Endothelial cell of umbilical vein (primary cell): Measurements from ENCODE around the gene EGR1. TPM values are rescaled to one million over a fixed set of nuclear protein-coding genes. Genes with fewer than 3 reads are reported as not detected.
A peak's percentile ranks its signal among the peaks of the same experiment; 100 is the strongest.

ENCODE experiments used
- BruUV-seq: library from RNA; stranded (reverse); fragments of 400-500 nt; replicated peaks from 2 replicates; lab custom pipeline; 2021; lab: Mats Ljungman, UMichigan
- CTCF ChIA-PET: fragments of 300-600, 350-600 bp; sonication (Branson Sonifier 250); formaldehyde crosslinking; loops from one replicate; lab custom pipeline; 2021; ENCODE audit warnings: antibody characterized with exemption, inconsistent platforms; lab: Charles Lee
- POLR2A ChIA-PET: fragments of 300-600, 350-600 bp; sonication (Branson Sonifier 250); formaldehyde crosslinking; loops from one replicate; lab custom pipeline; 2021; ENCODE audit warnings: antibody characterized with exemption, inconsistent platforms; lab: Charles Lee
- DNase-seq: peaks from one replicate; pipeline ENCODE4 v3.0.0-alpha.2; 2011; ENCODE audit warnings: low read depth, low spot score
- FAIRE-seq: peaks from 2 replicates; lab custom pipeline; 2011; peaks lifted over from hg19 to GRCh38; lab: Jason Lieb, UNC
- H2AFZ ChIP-seq: 2 replicates; pipeline ENCODE4 v1.6.0; 2012; ENCODE audit warnings: low read depth, low read length, control low read depth, inconsistent platforms
- H3K27ac ChIP-seq: 2 replicates; pipeline ENCODE4 v1.5.1; 2011; ENCODE audit warnings: low read depth, mild to moderate bottlenecking, control low read depth, low read length, moderate library complexity; ENCODE audit not compliant: insufficient read depth
- H3K27me3 ChIP-seq, 2 experiments: 2 replicates each; pipeline versions ENCODE4 v1.6.0 to v1.6.1; 2011; ENCODE audit warnings: low read length in 2 of 2, mixed read lengths in 1 of 2; ENCODE audit not compliant: control insufficient read depth in 2 of 2, insufficient read depth in 2 of 2
- H3K36me3 ChIP-seq, 2 experiments: 2 replicates in 1 of 2; 3 replicates in 1 of 2; pipeline ENCODE4 v1.5.1; 2011; ENCODE audit warnings: low read length in 2 of 2, mild to moderate bottlenecking in 1 of 2, moderate library complexity in 1 of 2; ENCODE audit not compliant: control insufficient read depth in 2 of 2, insufficient read depth in 2 of 2; ENCODE audit errors: extremely low read depth in 1 of 2
- H3K4me1 ChIP-seq: 3 replicates; pipeline ENCODE4 v1.5.1; 2011; ENCODE audit warnings: mild to moderate bottlenecking, low read length; ENCODE audit not compliant: control insufficient read depth, insufficient read depth; ENCODE audit errors: extremely low read depth
- H3K4me2 ChIP-seq: 2 replicates; pipeline ENCODE4 v1.6.1; 2011; ENCODE audit warnings: low read length, control low read depth, mixed read lengths; ENCODE audit not compliant: insufficient read depth
- H3K4me3 ChIP-seq, 3 experiments: fragments of 200-600 bp in 1 of 3; sonication (generic), shearing (Covaris generic) in 1 of 3; replicated peaks in 1 of 3; 2 replicates each; pipeline ENCODE4 v1.5.1; 2011 to 2016; ENCODE audit warnings: control low read depth in 3 of 3, low read length in 3 of 3, mild to moderate bottlenecking in 2 of 3, inconsistent platforms in 1 of 3, low read depth in 1 of 3, moderate library complexity in 1 of 3; ENCODE audit not compliant: insufficient read depth in 1 of 3
- H3K79me2 ChIP-seq: 2 replicates; pipeline ENCODE4 v1.6.0; 2012; ENCODE audit warnings: low read length, inconsistent platforms; ENCODE audit not compliant: control insufficient read depth, insufficient read depth
- H3K9ac ChIP-seq: replicated peaks from 2 replicates; pipeline ENCODE3; 2011; ENCODE audit warnings: low read length, control low read depth; ENCODE audit not compliant: insufficient read depth; ENCODE audit errors: extremely low read depth
- H3K9me1 ChIP-seq: replicated peaks from 3 replicates; pipeline ENCODE4 v1.6.0; 2011; ENCODE audit warnings: mild to moderate bottlenecking, low read length; ENCODE audit not compliant: control insufficient read depth, insufficient read depth; ENCODE audit errors: extremely low read depth
- H3K9me3 ChIP-seq: replicated peaks from 2 replicates; pipeline ENCODE4 v1.5.1; 2012; ENCODE audit warnings: low read length, inconsistent platforms; ENCODE audit not compliant: control insufficient read depth, insufficient read depth
- H4K20me1 ChIP-seq: replicated peaks from 2 replicates; pipeline ENCODE3; 2011; ENCODE audit warnings: mild to moderate bottlenecking, low read length; ENCODE audit not compliant: control insufficient read depth, insufficient read depth; ENCODE audit errors: extremely low read depth
- CTCF ChIP-seq, 2 donors: IDR thresholded peaks; 1 replicate in 1 of 2; 2 replicates in 1 of 2; pipeline ENCODE4 v1.5.1; 2011; ENCODE audit warnings: low read length in 2 of 2, mild to moderate bottlenecking in 2 of 2, moderate library complexity in 2 of 2, control low read depth in 1 of 2, inconsistent platforms in 1 of 2, low read depth in 1 of 2; ENCODE audit not compliant: insufficient read depth in 1 of 2; ENCODE audit errors: extremely low read depth in 1 of 2
- EZH2 ChIP-seq: IDR thresholded peaks from 2 replicates; pipeline ENCODE4 v1.6.1; 2012; ENCODE audit warnings: borderline replicate concordance, low read depth, mild to moderate bottlenecking, moderate library complexity, low read length, inconsistent platforms; ENCODE audit not compliant: severe bottlenecking
- FOS ChIP-seq: IDR thresholded peaks from 2 replicates; pipeline ENCODE4 v1.6.1; 2011; ENCODE audit warnings: mild to moderate bottlenecking, low read length, moderate library complexity, borderline replicate concordance; ENCODE audit not compliant: insufficient read depth
- GATA2 ChIP-seq: IDR thresholded peaks from 2 replicates; pipeline ENCODE4 v1.7.0; 2011; ENCODE audit warnings: low read depth, mild to moderate bottlenecking, moderate library complexity, mixed read lengths, low read length; ENCODE audit not compliant: insufficient read length, insufficient read depth
- JUN ChIP-seq: IDR thresholded peaks from 2 replicates; pipeline ENCODE4 v1.6.1; 2011; ENCODE audit warnings: borderline replicate concordance, low read depth; ENCODE audit not compliant: insufficient read length, insufficient read depth
- MAX ChIP-seq: IDR thresholded peaks from 2 replicates; pipeline ENCODE4 v1.6.1; 2011; ENCODE audit not compliant: insufficient read depth, insufficient read length
- MYC ChIP-seq: IDR thresholded peaks from one replicate; pipeline ENCODE4 v1.6.1; 2011; ENCODE audit warnings: mild to moderate bottlenecking, low read depth, low read length
- POLR2A ChIP-seq: IDR thresholded peaks from 2 replicates; pipeline ENCODE4 v1.6.1; 2012; ENCODE audit warnings: low read depth, mild to moderate bottlenecking, control low read depth, low read length
- POLR2AphosphoS5 ChIP-seq: IDR thresholded peaks from 2 replicates; pipeline ENCODE4 v1.6.1; 2012; ENCODE audit warnings: low read depth, mild to moderate bottlenecking, control low read depth, low read length, moderate library complexity; ENCODE audit not compliant: insufficient read depth
- dilution Hi-C: fragments of 300-500 bp; cut with MboI; formaldehyde crosslinking; loops from one replicate; pipeline ENCODE4 v1.15.0; 2019; ENCODE audit warnings: low sequenced_read_pairs; ENCODE audit not compliant: extremely low pct_ligation_motif_present
- intact Hi-C: fragments of 100-400 bp; cut with micrococcal nuclease; formaldehyde crosslinking; loops from one replicate; pipeline ENCODE4 v1.10.0; 2022
- polyA plus RNA-seq, 4 experiments: library from polyadenylated mRNA; depleted of rRNA in 3 of 4; stranded (reverse) in 3 of 4; unstranded in 1 of 4; fragments of >200 nt; gene quantifications; 2 replicates each; pipeline versions ENCODE4 v1.2.1 to v1.2.3, GENCODE V29; 2011 to 2012; ENCODE audit warnings: missing spikeins in 1 of 4
- total RNA-seq: library from RNA; stranded (reverse); gene quantifications from 2 replicates; pipeline ENCODE4 v1.2.3, GENCODE V29; 2021

Gene EGR1
- total and polyA plus RNA-seq, 2 donors (not counting 3 experiments of a cell fraction or from before 2014, with no cell fraction given), result 5.5 to 6.5 TPM

GRCh38 chr5:138461343-138462125 lies 3.7 kb upstream of the EGR1 start:
- Histone ChIP-seq H3K9ac (no peak overlapping the region), H3K4me3 (no peak overlapping the region), H3K9me3 (no peaks in the 10 kb centered on the region), H3K4me2 (no peak overlapping the region), H3K79me2 (peaks cover 2% of the 10 kb centered on the region), H4K20me1 (no peaks in the 10 kb centered on the region), H3K27me3 (no peaks in the 10 kb centered on the region), H2AFZ (peak overlapping the region; percentile 0), H3K36me3 (no peaks in the 10 kb centered on the region), H3K4me1 (peaks cover 23% of the 10 kb centered on the region), H3K27ac (no peak overlapping the region), H3K9me1 (no peaks in the 10 kb centered on the region)
- BruUV-seq, result no TSS peak
- ChIA-PET CTCF (interaction anchor here (1.0 to 2.2 kb wide), 4 partner anchors 12 to 83 kb away, joined by 3 to 13 read pairs (median 6); no protein-coding TSS in a partner anchor), POLR2A (no interaction called here)
- TF ChIP-seq MAX (peak; percentile 72), MYC (no peak)
- intact Hi-C loops (no loop called here), dilution Hi-C loops (no loop called here)
- peak; percentile 64 for DNase-seq
- peak; percentile 86 for FAIRE-seq

- Histone ChIP-seq H3K9ac (peak overlapping the region; percentile 78), H3K27ac (peak overlapping the region; percentile 75), H3K4me1 (peaks cover 16% of the 10 kb centered on the region), H3K27me3 (no peaks in the 10 kb centered on the region), H4K20me1 (no peaks in the 10 kb centered on the region), H2AFZ (peak overlapping the region; percentile 85), H3K4me3 (peak overlapping the region; percentile 49 to 59 (median 57)), H3K36me3 (peaks cover 0 to 3% of the 10 kb centered on the region in 2 experiments), H3K9me3 (no peaks in the 10 kb centered on the region), H3K4me2 (peak overlapping the region; percentile 72), H3K9me1 (no peaks in the 10 kb centered on the region), H3K79me2 (peaks cover 5% of the 10 kb centered on the region)
- dilution Hi-C loops, result no loop called here
- ChIA-PET CTCF (interaction anchor here (0.7 to 5.0 kb wide), 10 partner anchors 8 to 214 kb away, joined by 3 to 70 read pairs (median 6); no protein-coding TSS in a partner anchor), POLR2A (interaction anchor here (1.6 kb wide), 1 partner anchor 29 kb away, joined by 6 read pairs; no protein-coding TSS in a partner anchor)
- no TSS peak for BruUV-seq
- intact Hi-C loops, result loop anchor here (1.0 kb wide), 2 partner anchors 13 to 40 kb away; no protein-coding TSS in a partner anchor
- FAIRE-seq (no peak), DNase-seq (no peak)
- TF ChIP-seq GATA2 (no peak), EZH2 (no peak), FOS (no peak), MAX (no peak), POLR2AphosphoS5 (no peak), POLR2A (no peak), CTCF (IDR thresholded peaks at IDR 0.05; ENCODE audit: extremely low read depth in 1 of 2, insufficient read depth in 1 of 2, low read depth in 1 of 2, low read length in 2 of 2) (no peak), MYC (no peak), JUN (no peak)
These were observed 1.8 kb upstream of the EGR1 start for GRCh38 chr5:138463419-138464007.
